Activated CD8-positive, alpha-beta memory T cell treated with anti-CD3 and anti-CD28 coated beads for 48 hours (primary cell): ENCODE data around the gene PLA2G2F.

Experiments used
- DNase-seq, 3 experiments: peaks; one replicate each; pipeline ENCODE4 v3.0.0-alpha.2; 2020; ENCODE audit warnings: low read depth in 2 of 3, low spot score in 2 of 3

Gene PLA2G2F

GRCh38 chr1:20138961-20139550 is at the start of gene PLA2G2F:
PLA2G2F (plus strand) TSS chr1:20139323; CDS start chr1:20139428, 105 bp downstream.
- no peak for DNase-seq

GRCh38 chr1:20089328-20090077 is 49.6 kb upstream of the PLA2G2F start:
- no peak for DNase-seq

- DNase-seq: no peak
Observed at GRCh38 chr1:20090119-20090518, 49.0 kb upstream of the PLA2G2F start.

- DNase-seq: no peak
Observed at GRCh38 chr1:20090641-20091040, 48.5 kb upstream of the PLA2G2F start.

GRCh38 chr1:20093303-20093702 is 45.8 kb upstream of the PLA2G2F start:
- DNase-seq: no peak

GRCh38 chr1:20093940-20094391 is 45.2 kb upstream of the PLA2G2F start:
- DNase-seq: no peak

GRCh38 chr1:20095564-20096434 is 43.3 kb upstream of the PLA2G2F start:
- no peak for DNase-seq

- no peak for DNase-seq
Observed at GRCh38 chr1:20096840-20097447, 42.2 kb upstream of the PLA2G2F start.

GRCh38 chr1:20099533-20099932 is 39.6 kb upstream of the PLA2G2F start:
- no peak for DNase-seq

GRCh38 chr1:20100632-20101355 is 38.3 kb upstream of the PLA2G2F start:
- peak in 2 of 3 experiments; percentile 4 to 6 for DNase-seq

- no peak for DNase-seq
Observed at GRCh38 chr1:20102875-20103274, 36.2 kb upstream of the PLA2G2F start.

- no peak for DNase-seq
Observed at GRCh38 chr1:20105856-20106255, 33.3 kb upstream of the PLA2G2F start.

GRCh38 chr1:20107351-20107750 is 31.8 kb upstream of the PLA2G2F start:
- no peak for DNase-seq

- no peak for DNase-seq
Observed at GRCh38 chr1:20107796-20108195, 31.3 kb upstream of the PLA2G2F start.

- no peak for DNase-seq
Observed at GRCh38 chr1:20108366-20109123, 30.6 kb upstream of the PLA2G2F start.

GRCh38 chr1:20109223-20109856 is 29.8 kb upstream of the PLA2G2F start:
- DNase-seq: no peak

- DNase-seq: no peak
Observed at GRCh38 chr1:20110679-20111078, 28.4 kb upstream of the PLA2G2F start.

GRCh38 chr1:20111452-20111851 is 27.7 kb upstream of the PLA2G2F start:
- DNase-seq: no peak

- DNase-seq: no peak
Observed at GRCh38 chr1:20112279-20113000, 26.7 kb upstream of the PLA2G2F start.
